Ascending aorta (tissue), 2 donors: Measurements from ENCODE around the gene VEGFD. TPM values are rescaled to one million over a fixed set of nuclear protein-coding genes. Genes with fewer than 3 reads are reported as not detected.
A peak's percentile ranks its signal among the peaks of the same experiment; 100 is the strongest.

Experiments used
- DNase-seq, 2 donors: peaks; one replicate each; pipeline ENCODE4 v3.0.0-alpha.2; 2019; ENCODE audit warnings: low spot score in 2 of 2
- H3K27ac ChIP-seq, 2 donors: fragments of 200-600 bp; sonication (generic); one replicate each; pipeline ENCODE4 v1.5.1; 2016 to 2017; ENCODE audit warnings: mild to moderate bottlenecking in 1 of 2
- H3K27me3 ChIP-seq: fragments of 200-600 bp; sonication (generic); one replicate; pipeline ENCODE4 v1.5.1; 2017
- H3K36me3 ChIP-seq, 2 donors: fragments of 200-600 bp; sonication (generic); one replicate each; pipeline ENCODE4 v1.5.1; 2016
- H3K4me1 ChIP-seq, 2 donors: fragments of 200-600 bp; sonication (generic); one replicate each; pipeline ENCODE4 v1.5.1; 2016 to 2017; ENCODE audit warnings: mild to moderate bottlenecking in 1 of 2
- H3K4me3 ChIP-seq, 2 donors: fragments of 200-600 bp; sonication (generic); one replicate each; pipeline ENCODE4 v1.5.1; 2016 to 2017; ENCODE audit warnings: mild to moderate bottlenecking in 1 of 2
- H3K9me3 ChIP-seq, 2 donors: fragments of 200-600 bp; sonication (generic); one replicate each; pipeline ENCODE4 v1.5.1; 2016
- CTCF ChIP-seq, 3 experiments: fragments of 200-600 bp in 2 of 3; fragments of 450-650 bp in 1 of 3; sonication (generic) in 2 of 3; IDR thresholded peaks; one replicate each; pipeline ENCODE4 v1.5.1; 2016 to 2019; ENCODE audit warnings: antibody characterized with exemption in 3 of 3, mild to moderate bottlenecking in 1 of 3, moderate library complexity in 1 of 3
- intact Hi-C: fragments of 100-400 bp; cut with DNase I; formaldehyde crosslinking; loops from one replicate; pipeline ENCODE4 v1.15.1; 2023
- total RNA-seq: library from RNA; depleted of rRNA; stranded (reverse); fragments of >200 nt; gene quantifications from one replicate; pipeline ENCODE4 v1.1.0, GENCODE V29; 2016

VEGFD gene
- total RNA-seq, 1 donor from 2014 or later = 0.85 TPM

- Histone ChIP-seq H3K4me1 (no peaks in the 10 kb centered on the region), H3K27ac (no peak overlapping the region), H3K4me3 (no peak overlapping the region), H3K36me3 (no peaks in the 10 kb centered on the region), H3K27me3 (no peaks in the 10 kb centered on the region), H3K9me3 (no peaks in the 10 kb centered on the region)
- DNase-seq = no peak
- intact Hi-C loops = no loop called here
- no peak for TF ChIP-seq CTCF (IDR thresholded peaks at IDR 0.05)
Measured at GRCh38 chrX:15359701-15360100, 24.5 kb downstream of the VEGFD start.

GRCh38 chrX:15358533-15358932 lies 25.7 kb downstream of the VEGFD start:
- Histone ChIP-seq H3K27ac (no peak overlapping the region), H3K4me1 (no peaks in the 10 kb centered on the region), H3K9me3 (no peaks in the 10 kb centered on the region), H3K27me3 (no peaks in the 10 kb centered on the region), H3K36me3 (no peaks in the 10 kb centered on the region), H3K4me3 (no peak overlapping the region)
- no peak for DNase-seq
- TF ChIP-seq CTCF (IDR thresholded peaks at IDR 0.05) = no peak
- intact Hi-C loops = no loop called here

GRCh38 chrX:15356444-15356843 lies 27.8 kb downstream of the VEGFD start:
- Histone ChIP-seq H3K9me3 (no peaks in the 10 kb centered on the region), H3K36me3 (no peaks in the 10 kb centered on the region), H3K27ac (no peak overlapping the region), H3K27me3 (no peaks in the 10 kb centered on the region), H3K4me1 (no peaks in the 10 kb centered on the region), H3K4me3 (no peak overlapping the region)
- no peak for DNase-seq
- no peak for TF ChIP-seq CTCF (IDR thresholded peaks at IDR 0.05)
- intact Hi-C loops = no loop called here

GRCh38 chrX:15350329-15350996 lies 33.8 kb downstream of the VEGFD start:
- Histone ChIP-seq H3K36me3 (peaks cover 0 to 3% of the 10 kb centered on the region in 2 donors), H3K9me3 (no peaks in the 10 kb centered on the region), H3K4me1 (no peaks in the 10 kb centered on the region), H3K27me3 (no peaks in the 10 kb centered on the region), H3K27ac (no peak overlapping the region), H3K4me3 (no peak overlapping the region)
- DNase-seq = no peak
- intact Hi-C loops = no loop called here
- TF ChIP-seq CTCF (IDR thresholded peaks at IDR 0.05) = no peak

GRCh38 chrX:15349046-15349445 lies 35.2 kb downstream of the VEGFD start:
- no peaks in the 10 kb centered on the region for H3K27me3 ChIP-seq
- peak in 2 of 3 experiments; percentile 20 to 57 for TF ChIP-seq CTCF (IDR thresholded peaks at IDR 0.05)
- no peak for DNase-seq

More at GRCh38 chrX:15349046-15349445, 35.2 kb downstream of the VEGFD start:
- intact Hi-C loops = loop anchor here (2.0 kb wide), 2 partner anchors 120 to 216 kb away; no protein-coding TSS in a partner anchor
- H3K36me3 ChIP-seq = peaks cover 0 to 3% of the 10 kb centered on the region in 2 donors
- no peak overlapping the region for H3K27ac ChIP-seq
- no peak overlapping the region for H3K4me3 ChIP-seq
- H3K4me1 ChIP-seq = no peaks in the 10 kb centered on the region
- H3K9me3 ChIP-seq = no peaks in the 10 kb centered on the region
